LNCAP (cell line): ENCODE data around the gene LEKR1.

Experiments used
- CTCF ChIP-seq: fragments of 450-650 bp; IDR thresholded peaks from 2 replicates; pipeline ENCODE4 v1.5.1; 2017; ENCODE audit warnings: mild to moderate bottlenecking

The LEKR1 gene

GRCh38 chr3:157065201-157065600 lies 239.0 kb downstream of the LEKR1 start:
- no peak for TF ChIP-seq CTCF

- no peak for TF ChIP-seq CTCF
Measured at GRCh38 chr3:157066335-157067098, 240.4 kb downstream of the LEKR1 start.

GRCh38 chr3:157067114-157067513 lies 241.0 kb downstream of the LEKR1 start:
- TF ChIP-seq CTCF = no peak

- TF ChIP-seq CTCF = no peak
Measured at GRCh38 chr3:157069406-157069805, 243.3 kb downstream of the LEKR1 start.

GRCh38 chr3:157069846-157070677 lies 243.9 kb downstream of the LEKR1 start:
- TF ChIP-seq CTCF = no peak

- no peak for TF ChIP-seq CTCF
Measured at GRCh38 chr3:157070678-157070999, 244.5 kb downstream of the LEKR1 start.

- TF ChIP-seq CTCF = no peak
Measured at GRCh38 chr3:157071744-157072525, 245.8 kb downstream of the LEKR1 start.
